H9 (cell line): ENCODE data around the gene KBTBD13. TPM values are rescaled to one million over a fixed set of nuclear protein-coding genes. Genes with fewer than 3 reads are reported as not detected.

ENCODE experiments used
- DNase-seq: peaks from one replicate; pipeline ENCODE4 v3.0.0-alpha.2; 2017
- H2AFZ ChIP-seq: one replicate; pipeline ENCODE4 v1.6.1; 2013; ENCODE audit warnings: mild to moderate bottlenecking, low read length, control low read depth, moderate library complexity
- H2AK5ac ChIP-seq: 2 replicates; pipeline ENCODE4 v1.6.1; 2013; ENCODE audit warnings: low read length, control low read depth, mixed read lengths; ENCODE audit not compliant: insufficient read length
- H2BK120ac ChIP-seq: one replicate; pipeline ENCODE4 v1.6.1; 2013; ENCODE audit warnings: low read depth, mild to moderate bottlenecking, low read length, control low read depth, inconsistent platforms; ENCODE audit not compliant: poor library complexity, severe bottlenecking
- H2BK12ac ChIP-seq: 2 replicates; pipeline ENCODE4 v1.6.1; 2013; ENCODE audit warnings: low read length, control low read depth, mixed read lengths, low read depth; ENCODE audit not compliant: insufficient read length
- H2BK15ac ChIP-seq: 2 replicates; pipeline ENCODE4 v1.6.1; 2013; ENCODE audit warnings: low read depth, low read length, control low read depth
- H2BK20ac ChIP-seq: one replicate; pipeline ENCODE4 v1.6.1; 2013; ENCODE audit warnings: low read depth, mild to moderate bottlenecking, low read length, control low read depth, inconsistent platforms; ENCODE audit not compliant: poor library complexity, severe bottlenecking
- H2BK5ac ChIP-seq: 2 replicates; pipeline ENCODE4 v1.6.1; 2013; ENCODE audit warnings: low read length, control low read depth, mixed read lengths; ENCODE audit not compliant: insufficient read length
- H3K14ac ChIP-seq: 2 replicates; pipeline ENCODE4 v1.6.1; 2013; ENCODE audit warnings: low read length, control low read depth; ENCODE audit not compliant: insufficient read depth
- H3K18ac ChIP-seq: 2 replicates; pipeline ENCODE4 v1.6.1; 2013; ENCODE audit warnings: low read depth, mild to moderate bottlenecking, mixed read lengths, low read length, control low read depth; ENCODE audit not compliant: insufficient read length
- H3K23ac ChIP-seq: 2 replicates; pipeline ENCODE4 v1.6.1; 2013; ENCODE audit warnings: low read length, control low read depth, mixed read lengths, low read depth; ENCODE audit not compliant: insufficient read length
- H3K23me2 ChIP-seq: 2 replicates; pipeline ENCODE4 v1.6.1; 2013; ENCODE audit warnings: low read depth, mild to moderate bottlenecking, mixed read lengths, low read length, control low read depth; ENCODE audit not compliant: insufficient read length, poor library complexity, severe bottlenecking
- H3K27ac ChIP-seq: 2 replicates; pipeline ENCODE4 v1.5.1; 2013; ENCODE audit warnings: low read length, control low read depth, mixed read lengths, low read depth; ENCODE audit not compliant: insufficient read length
- H3K27me3 ChIP-seq: 2 replicates; pipeline ENCODE4 v1.6.1; 2013; ENCODE audit warnings: low read length, control low read depth, inconsistent platforms; ENCODE audit not compliant: insufficient read depth
- H3K4ac ChIP-seq: 2 replicates; pipeline ENCODE4 v1.6.1; 2013; ENCODE audit warnings: low read depth, mild to moderate bottlenecking, control low read depth, inconsistent platforms, low read length, moderate library complexity
- H3K4me1 ChIP-seq: 2 replicates; pipeline ENCODE4 v1.6.1; 2013; ENCODE audit warnings: low read length, control low read depth, inconsistent platforms; ENCODE audit not compliant: insufficient read depth
- H3K4me2 ChIP-seq: 2 replicates; pipeline ENCODE4 v1.6.1; 2013; ENCODE audit warnings: low read length, control low read depth, mixed read lengths; ENCODE audit not compliant: insufficient read length, insufficient read depth
- H3K56ac ChIP-seq: 2 replicates; pipeline ENCODE4 v1.6.1; 2013; ENCODE audit warnings: low read depth, mild to moderate bottlenecking, mixed read lengths, low read length, control low read depth; ENCODE audit not compliant: insufficient read length
- H3K79me1 ChIP-seq: 2 replicates; pipeline ENCODE4 v1.6.1; 2013; ENCODE audit warnings: low read depth, mild to moderate bottlenecking, moderate library complexity, low read length, control low read depth, inconsistent platforms; ENCODE audit not compliant: insufficient read depth, poor library complexity, severe bottlenecking
- H3K79me2 ChIP-seq: 2 replicates; pipeline ENCODE4 v1.6.1; 2013; ENCODE audit warnings: low read length, control low read depth, inconsistent platforms; ENCODE audit not compliant: insufficient read depth
- H3K9ac ChIP-seq: 2 replicates; pipeline ENCODE4 v1.6.1; 2013; ENCODE audit warnings: low read length, control low read depth, mixed read lengths; ENCODE audit not compliant: insufficient read length; ENCODE audit errors: extremely low read depth
- H3K9me3 ChIP-seq: one replicate; pipeline ENCODE4 v1.6.1; 2013; ENCODE audit warnings: low read depth, low read length, inconsistent platforms; ENCODE audit not compliant: control insufficient read depth
- H3T11ph ChIP-seq: one replicate; pipeline ENCODE4 v1.6.1; 2013; ENCODE audit warnings: mild to moderate bottlenecking, low read length, control low read depth, inconsistent platforms
- H4K20me1 ChIP-seq: one replicate; pipeline ENCODE4 v1.6.1; 2013; ENCODE audit not compliant: control insufficient read depth, insufficient read length, insufficient read depth
- H4K5ac ChIP-seq: 2 replicates; pipeline ENCODE4 v1.6.1; 2013; ENCODE audit warnings: low read depth, mild to moderate bottlenecking, mixed read lengths, low read length, control low read depth; ENCODE audit not compliant: insufficient read length
- H4K8ac ChIP-seq: replicated peaks from 2 replicates; pipeline ENCODE4 v1.6.1; 2013; ENCODE audit warnings: low read length, control low read depth, mixed read lengths, low read depth; ENCODE audit not compliant: insufficient read length
- H4K91ac ChIP-seq: 2 replicates; pipeline ENCODE4 v1.6.1; 2013; ENCODE audit warnings: low read depth, mild to moderate bottlenecking, moderate library complexity, mixed read lengths, low read length, control low read depth; ENCODE audit not compliant: insufficient read length
- H3K27ac Mint-ChIP-seq, 3 experiments: 2 replicates in 2 of 3; 3 replicates in 1 of 3; pipeline ENCODE4 v1.8.0; 2020 to 2021; ENCODE audit warnings: mixed read lengths in 3 of 3, mild to moderate bottlenecking in 1 of 3, moderate library complexity in 1 of 3
- H3K27me3 Mint-ChIP-seq: 2 replicates; pipeline ENCODE4 v1.8.0; 2021; ENCODE audit warnings: low read depth, mild to moderate bottlenecking, moderate library complexity, mixed read lengths
- H3K36me3 Mint-ChIP-seq, 3 experiments: 2 replicates in 2 of 3; 3 replicates in 1 of 3; pipeline ENCODE4 v1.8.0; 2020 to 2021; ENCODE audit warnings: low read depth in 3 of 3, mixed read lengths in 3 of 3; ENCODE audit not compliant: insufficient read depth in 1 of 3
- H3K4me1 Mint-ChIP-seq, 2 experiments: 2 replicates each; pipeline ENCODE4 v1.8.0; 2020; ENCODE audit warnings: mixed read lengths in 2 of 2
- H3K4me3 Mint-ChIP-seq, 2 experiments: 2 replicates in 1 of 2; 3 replicates in 1 of 2; pipeline ENCODE4 v1.8.0; 2020 to 2021; ENCODE audit warnings: mild to moderate bottlenecking in 2 of 2, mixed read lengths in 2 of 2, moderate library complexity in 1 of 2
- H3K9me3 Mint-ChIP-seq, 2 experiments: 2 replicates in 1 of 2; 3 replicates in 1 of 2; pipeline ENCODE4 v1.8.0; 2020; ENCODE audit warnings: mild to moderate bottlenecking in 2 of 2, mixed read lengths in 2 of 2, moderate library complexity in 1 of 2
- WGBS: extraction: QIAGEN DNeasy Blood & Tissue Kit; methylation state at CpG from one replicate; pipeline ENCODE4 v1.1.7; 2013; ENCODE audit warnings: missing lambda C conversion rate, low lambda C conversion rate, mixed read lengths; ENCODE audit not compliant: insufficient read length; ENCODE audit errors: extremely low coverage; 5-methylcytosine and 5-hydroxymethylcytosine counted together
- total RNA-seq: library from RNA; stranded (reverse); gene quantifications from 2 replicates; pipeline ENCODE4 v1.2.1, GENCODE V29; 2021
- TF ChIP-seq, protein P1 (sequence below): fragments of 200-600 bp; sonication (generic); conservative IDR thresholded peaks from 3 replicates; pipeline ENCODE4 v1.8.0; 2021; ENCODE audit warnings: antibody characterized with exemption, mild to moderate bottlenecking

The KBTBD13 gene
- total RNA-seq, 1 experiment from 2014 or later = not detected

DNA sequence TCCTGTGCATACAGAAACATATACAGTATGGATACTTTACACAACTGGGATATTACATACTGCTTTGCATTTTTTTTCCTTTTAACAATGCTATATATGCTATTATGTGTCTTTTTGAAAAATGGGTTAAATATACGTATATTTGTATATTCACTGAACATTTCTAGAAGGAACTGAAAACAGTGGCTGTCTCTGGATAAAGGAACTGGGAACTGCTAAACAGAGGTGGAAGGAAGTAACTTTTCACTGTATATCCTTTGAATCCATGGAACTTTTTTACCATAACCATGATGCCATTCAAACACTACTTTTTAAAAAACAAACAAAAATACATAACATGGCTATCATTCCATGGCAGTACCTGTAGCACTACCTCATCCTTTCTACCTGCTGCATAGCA, 49.0 kb upstream of the KBTBD13 start:
- no CpG with 5 or more reads among the region's 1 CpG for WGBS

More for the DNA sequence above, 49.0 kb upstream of the KBTBD13 start:
- Histone ChIP-seq H4K5ac (no peak overlapping the region), H2BK15ac (no peak overlapping the region), H3K23ac (no peak overlapping the region), H2BK120ac (no peak overlapping the region), H4K8ac (no peak overlapping the region), H3K9ac (no peak overlapping the region), H3K4ac (no peak overlapping the region), H3K79me1 (no peaks in the 10 kb centered on the region), H2BK20ac (no peak overlapping the region), H3K4me2 (no peak overlapping the region), H3K27ac (no peak overlapping the region), H3K4me1 (no peaks in the 10 kb centered on the region; the same call in 1 of the 2 replicates), H3K23me2 (no peaks in the 10 kb centered on the region), H4K20me1 (no peaks in the 10 kb centered on the region), H2BK5ac (no peak overlapping the region), H3K79me2 (no peaks in the 10 kb centered on the region), H3K56ac (no peak overlapping the region), H2AK5ac (no peak overlapping the region), H3K18ac (no peak overlapping the region), H3K27me3 (no peaks in the 10 kb centered on the region), H3K9me3 (no peaks in the 10 kb centered on the region), H4K91ac (no peak overlapping the region), H3T11ph (no peak overlapping the region), H3K14ac (no peak overlapping the region), H2BK12ac (no peak overlapping the region), H2AFZ (no peak overlapping the region)
- no peaks in the 10 kb centered on the region for H3K9me3 Mint-ChIP-seq
- H3K27me3 Mint-ChIP-seq = peaks cover 8% of the 10 kb centered on the region; the same call in 1 of the 2 replicates
- H3K4me1 Mint-ChIP-seq = peaks cover 13 to 14% of the 10 kb centered on the region in 2 experiments
- H3K4me3 Mint-ChIP-seq = peak overlapping the region; percentile 71 to 83; a peak in 1 of 5 replicates
- TF ChIP-seq, protein P1, sequence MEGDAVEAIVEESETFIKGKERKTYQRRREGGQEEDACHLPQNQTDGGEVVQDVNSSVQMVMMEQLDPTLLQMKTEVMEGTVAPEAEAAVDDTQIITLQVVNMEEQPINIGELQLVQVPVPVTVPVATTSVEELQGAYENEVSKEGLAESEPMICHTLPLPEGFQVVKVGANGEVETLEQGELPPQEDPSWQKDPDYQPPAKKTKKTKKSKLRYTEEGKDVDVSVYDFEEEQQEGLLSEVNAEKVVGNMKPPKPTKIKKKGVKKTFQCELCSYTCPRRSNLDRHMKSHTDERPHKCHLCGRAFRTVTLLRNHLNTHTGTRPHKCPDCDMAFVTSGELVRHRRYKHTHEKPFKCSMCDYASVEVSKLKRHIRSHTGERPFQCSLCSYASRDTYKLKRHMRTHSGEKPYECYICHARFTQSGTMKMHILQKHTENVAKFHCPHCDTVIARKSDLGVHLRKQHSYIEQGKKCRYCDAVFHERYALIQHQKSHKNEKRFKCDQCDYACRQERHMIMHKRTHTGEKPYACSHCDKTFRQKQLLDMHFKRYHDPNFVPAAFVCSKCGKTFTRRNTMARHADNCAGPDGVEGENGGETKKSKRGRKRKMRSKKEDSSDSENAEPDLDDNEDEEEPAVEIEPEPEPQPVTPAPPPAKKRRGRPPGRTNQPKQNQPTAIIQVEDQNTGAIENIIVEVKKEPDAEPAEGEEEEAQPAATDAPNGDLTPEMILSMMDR = no peak
- H3K36me3 Mint-ChIP-seq = peaks cover 2 to 34% (median 33%) of the 10 kb centered on the region in 3 experiments; a peak in 5 of 7 replicates
- DNase-seq = no peak
- H3K27ac Mint-ChIP-seq = no peak overlapping the region
